CD4-positive, alpha-beta T cell treated with Interleukin-17A for 4 hours (primary cell): ENCODE measurements around the gene HOXD8.

Source experiments
- DNase-seq: peaks from one replicate; pipeline ENCODE4 v3.0.0-alpha.2; 2020; ENCODE audit warnings: mixed read lengths

HOXD8 gene

DNA sequence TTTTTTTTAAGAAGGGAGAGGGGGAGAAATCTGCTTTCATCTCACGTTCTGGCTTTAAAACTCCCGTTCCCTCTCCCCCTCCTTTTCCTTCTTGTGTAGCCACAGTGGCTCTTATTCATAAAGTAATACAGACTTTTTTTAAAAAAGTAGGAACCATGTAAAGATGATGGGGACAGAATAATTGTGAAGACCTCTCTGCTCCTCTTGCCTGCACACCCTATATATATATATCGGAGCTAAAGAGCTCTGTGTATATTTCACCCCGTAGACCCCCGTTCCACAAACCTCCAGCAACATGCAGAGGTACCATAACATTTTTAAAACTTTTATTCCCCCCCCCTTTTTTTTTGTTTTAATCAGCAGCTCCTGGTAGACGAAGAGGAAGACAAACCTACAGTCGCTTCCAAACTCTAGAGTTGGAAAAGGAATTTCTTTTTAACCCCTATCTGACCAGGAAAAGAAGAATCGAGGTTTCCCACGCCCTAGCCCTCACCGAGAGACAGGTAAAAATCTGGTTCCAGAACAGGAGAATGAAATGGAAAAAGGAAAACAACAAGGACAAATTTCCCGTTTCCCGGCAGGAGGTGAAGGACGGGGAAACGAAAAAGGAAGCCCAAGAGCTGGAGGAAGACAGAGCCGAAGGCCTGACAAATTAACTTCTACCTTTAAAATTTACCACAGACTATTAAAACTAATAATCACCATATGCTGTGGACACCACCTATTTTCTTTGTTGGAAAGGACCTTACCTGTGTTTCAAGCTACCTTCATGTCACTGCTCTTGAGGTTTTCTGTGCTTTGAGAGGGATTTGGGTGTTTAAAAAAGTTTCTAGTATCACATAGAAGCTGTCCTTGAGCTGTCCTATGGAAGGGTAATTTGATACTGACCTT, 1.7 kb downstream of the HOXD8 start:
- DNase-seq = no peak

DNA sequence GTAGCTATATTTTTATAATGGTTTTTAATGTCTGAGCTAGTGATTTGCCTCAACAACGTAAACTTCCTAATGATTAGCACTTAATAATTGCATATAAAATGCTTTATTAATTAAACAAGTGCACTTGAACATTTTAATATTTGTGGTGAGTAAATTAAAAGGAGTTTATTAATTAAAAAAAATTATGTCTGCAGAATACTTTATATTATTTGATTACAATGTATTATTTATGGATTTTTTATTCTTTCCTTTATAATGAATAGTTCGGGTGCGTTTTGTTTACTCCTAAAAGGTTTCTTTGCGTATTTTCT, 2.3 kb downstream of the HOXD8 start:
- no peak for DNase-seq

DNA sequence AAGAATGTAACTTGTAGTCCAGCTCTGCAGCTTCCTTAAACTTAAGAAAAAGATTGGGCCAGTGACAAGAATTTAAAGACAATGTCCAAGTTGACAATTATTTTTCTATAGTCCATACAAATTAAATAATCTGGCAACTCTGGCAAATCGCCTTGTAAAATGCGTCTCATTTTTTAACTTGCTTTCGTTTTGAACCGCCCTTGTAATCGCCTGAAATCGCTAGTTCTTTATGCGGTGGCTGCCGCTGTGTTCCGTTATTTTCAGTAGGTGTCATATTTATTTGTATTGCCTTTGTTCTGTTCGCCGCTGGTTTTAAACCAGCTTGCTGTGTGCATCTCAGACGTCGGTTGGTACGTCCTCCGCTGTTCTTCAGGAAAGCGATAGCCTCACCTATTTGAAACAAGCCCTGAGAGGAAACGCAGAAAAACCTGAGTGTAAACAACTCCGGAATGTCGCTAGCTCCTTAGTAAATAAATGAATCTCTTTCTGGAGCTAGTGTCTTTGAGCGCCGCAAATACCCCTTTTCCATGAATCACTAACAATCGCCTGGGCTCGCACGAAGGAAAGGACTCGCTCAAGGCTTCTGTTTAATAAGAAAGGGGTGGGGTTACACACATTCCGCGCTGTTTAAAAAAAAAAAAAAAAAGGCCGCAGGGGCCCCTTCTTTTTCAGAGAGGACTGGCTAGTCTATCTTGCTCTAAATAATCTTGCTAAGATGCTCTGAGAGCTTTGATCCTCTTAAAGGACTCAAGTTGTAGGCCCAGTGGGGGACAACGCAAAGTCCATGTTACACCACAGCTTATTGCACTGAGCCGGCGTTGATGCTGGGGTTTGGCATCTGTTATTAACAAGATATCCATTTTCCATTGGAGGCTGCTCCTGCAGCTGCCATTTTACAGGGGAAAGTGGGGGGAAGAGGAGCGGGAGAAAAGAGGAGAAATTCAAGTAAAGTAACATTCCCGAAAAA, 3.0 kb downstream of the HOXD8 start:
- no peak for DNase-seq

DNA sequence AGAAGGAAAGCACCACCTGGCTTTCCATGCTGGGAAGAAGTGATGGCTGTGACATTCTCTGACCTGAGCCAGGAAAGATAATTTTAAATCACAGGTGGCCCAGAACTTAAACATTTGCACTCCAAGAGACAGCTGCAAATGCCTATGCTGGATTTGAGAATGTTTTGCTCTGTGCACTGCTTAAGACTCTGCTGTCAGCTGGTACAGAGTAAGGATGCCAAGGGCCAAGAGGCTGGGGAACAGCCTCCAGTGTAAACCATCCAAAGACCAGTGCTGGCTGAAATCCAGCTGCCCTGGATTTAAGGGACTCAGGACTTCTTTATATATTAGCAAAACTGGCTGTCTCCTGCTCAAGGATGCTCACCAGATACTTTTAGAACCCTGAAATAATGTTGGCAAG, 3.9 kb downstream of the HOXD8 start:
- DNase-seq = no peak

DNA sequence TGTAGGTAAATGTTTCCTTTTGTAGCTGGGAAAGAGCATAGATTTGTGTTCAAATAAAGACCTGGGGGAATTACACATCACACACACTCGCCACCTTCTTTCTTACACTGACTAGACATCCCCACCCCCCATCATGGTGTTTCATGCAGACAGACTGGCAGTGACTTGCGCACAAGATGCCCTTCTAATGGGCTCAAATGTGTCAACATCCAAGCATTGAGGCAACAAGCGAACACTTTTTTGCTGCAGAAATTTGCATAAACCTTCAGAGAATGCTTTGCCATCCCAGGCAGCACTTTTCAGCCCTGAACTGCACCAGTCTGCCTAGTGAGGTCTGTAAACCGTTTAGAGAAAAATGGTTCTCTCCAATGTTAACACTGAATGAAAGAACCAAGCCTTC, 4.5 kb downstream of the HOXD8 start:
- DNase-seq = no peak

DNA sequence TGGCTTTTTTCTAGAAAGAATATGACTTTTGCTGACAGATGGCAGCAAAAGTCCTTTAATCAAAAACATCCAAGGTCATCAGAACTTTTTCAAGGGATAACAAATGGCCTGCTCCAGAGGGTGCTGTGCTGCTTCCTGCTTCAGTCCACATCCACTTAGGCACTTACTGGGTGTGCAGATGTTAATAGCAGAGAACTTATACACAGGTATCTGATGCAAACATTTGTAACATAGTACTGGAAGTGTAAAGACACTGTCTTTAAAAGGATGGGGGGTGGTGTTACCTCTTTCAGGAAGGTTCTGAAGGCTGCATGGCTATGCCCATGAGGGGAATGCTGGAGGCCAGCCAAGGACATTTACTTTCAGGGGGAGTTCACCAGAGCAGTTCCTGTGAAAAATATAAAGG, 5.5 kb downstream of the HOXD8 start:
- DNase-seq = no peak

DNA sequence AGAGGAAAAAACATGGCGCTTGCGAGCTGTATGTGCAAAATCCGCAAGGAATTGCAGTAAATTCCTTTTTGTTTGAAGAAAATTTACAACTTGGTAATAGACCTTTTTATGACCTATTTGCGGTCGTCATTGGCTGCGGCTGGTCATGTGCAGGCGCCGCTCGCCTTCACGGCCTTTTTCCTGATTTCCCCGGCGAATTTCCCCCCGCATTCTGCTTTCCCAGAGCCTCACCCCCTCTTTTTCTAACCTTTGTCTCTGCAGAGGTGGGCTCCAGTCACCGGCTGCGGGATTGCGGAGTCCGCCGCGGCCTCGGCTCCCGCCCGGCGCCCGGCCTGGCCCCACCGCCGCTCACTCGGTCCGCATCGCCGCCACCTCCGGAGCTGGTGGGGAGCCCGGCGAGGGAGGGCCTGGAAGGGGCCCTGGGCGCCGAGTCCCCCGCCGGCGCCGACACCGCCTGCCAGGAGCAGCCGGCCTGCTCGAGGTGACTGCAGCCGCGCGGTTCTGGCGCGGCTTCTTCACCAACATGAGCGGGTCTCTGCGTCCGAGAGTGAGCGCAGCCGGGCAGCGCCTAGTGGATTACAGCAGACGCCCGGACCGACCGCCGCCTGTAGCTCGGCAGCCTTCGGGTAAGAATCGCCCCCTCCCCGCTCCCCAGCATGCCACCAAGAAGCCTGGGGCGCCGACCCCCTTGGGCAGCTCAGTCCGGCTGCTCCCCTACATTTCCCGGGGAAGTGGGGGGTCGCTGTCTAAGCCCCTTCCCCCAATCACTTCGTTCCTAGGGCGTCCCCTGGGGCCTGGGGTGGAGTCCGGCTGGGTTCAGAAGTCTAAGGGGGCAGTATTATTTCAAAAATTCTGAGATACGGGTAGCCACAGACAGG, 7.1 kb downstream of the HOXD8 start:
- DNase-seq = no peak

DNA sequence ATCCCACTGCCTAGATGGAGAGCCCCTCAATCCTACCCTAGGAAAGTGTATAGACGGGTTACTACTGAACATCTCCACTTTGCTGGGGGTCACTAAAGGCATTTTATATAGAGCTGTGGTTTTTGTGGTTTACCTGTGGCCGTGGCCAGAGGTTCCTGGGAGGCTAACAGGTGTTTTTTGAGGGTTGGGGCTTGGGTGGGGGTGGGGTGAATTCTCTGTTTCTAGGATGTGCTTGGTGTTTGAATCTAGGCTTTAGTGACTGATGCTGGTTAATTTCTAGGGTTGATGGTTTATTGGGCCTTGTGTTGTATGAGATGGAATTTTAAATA, 7.7 kb downstream of the HOXD8 start:
- DNase-seq = no peak

DNA sequence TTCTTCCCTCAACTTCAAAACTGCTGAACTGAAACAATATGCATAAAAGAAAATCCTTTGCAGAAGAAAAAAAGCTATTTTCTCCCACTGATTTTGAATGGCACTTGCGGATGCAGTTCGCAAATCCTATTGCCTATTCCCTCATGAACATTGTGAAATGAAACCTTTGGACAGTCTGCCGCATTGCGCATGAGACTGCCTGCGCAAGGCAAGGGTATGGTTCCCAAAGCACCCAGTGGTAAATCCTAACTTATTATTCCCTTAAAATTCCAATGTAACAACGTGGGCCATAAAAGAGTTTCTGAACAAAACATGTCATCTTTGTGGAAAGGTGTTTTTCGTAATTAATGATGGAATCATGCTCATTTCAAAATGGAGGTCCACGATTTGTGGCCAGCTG, 8.4 kb downstream of the HOXD8 start:
- no peak for DNase-seq

DNA sequence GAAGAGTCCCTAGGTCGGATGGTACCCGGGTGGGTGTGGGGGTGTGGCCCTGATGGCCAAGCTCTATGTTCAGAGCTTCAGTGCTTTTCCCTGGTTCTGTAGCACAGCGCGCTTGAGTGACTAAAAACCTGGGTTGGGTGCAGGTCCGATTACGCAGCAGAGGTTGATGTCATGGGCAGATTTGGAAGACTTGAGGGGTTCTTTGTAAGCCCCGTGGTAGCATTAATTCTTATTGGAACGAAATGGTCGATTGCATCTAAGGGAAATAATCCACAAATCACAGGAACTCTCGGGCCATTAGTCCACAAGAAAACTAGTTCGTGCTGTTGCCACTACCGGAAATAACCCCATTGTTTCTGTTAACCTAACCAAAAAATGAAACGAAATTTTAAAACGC, 9.0 kb downstream of the HOXD8 start:
- DNase-seq = no peak

DNA sequence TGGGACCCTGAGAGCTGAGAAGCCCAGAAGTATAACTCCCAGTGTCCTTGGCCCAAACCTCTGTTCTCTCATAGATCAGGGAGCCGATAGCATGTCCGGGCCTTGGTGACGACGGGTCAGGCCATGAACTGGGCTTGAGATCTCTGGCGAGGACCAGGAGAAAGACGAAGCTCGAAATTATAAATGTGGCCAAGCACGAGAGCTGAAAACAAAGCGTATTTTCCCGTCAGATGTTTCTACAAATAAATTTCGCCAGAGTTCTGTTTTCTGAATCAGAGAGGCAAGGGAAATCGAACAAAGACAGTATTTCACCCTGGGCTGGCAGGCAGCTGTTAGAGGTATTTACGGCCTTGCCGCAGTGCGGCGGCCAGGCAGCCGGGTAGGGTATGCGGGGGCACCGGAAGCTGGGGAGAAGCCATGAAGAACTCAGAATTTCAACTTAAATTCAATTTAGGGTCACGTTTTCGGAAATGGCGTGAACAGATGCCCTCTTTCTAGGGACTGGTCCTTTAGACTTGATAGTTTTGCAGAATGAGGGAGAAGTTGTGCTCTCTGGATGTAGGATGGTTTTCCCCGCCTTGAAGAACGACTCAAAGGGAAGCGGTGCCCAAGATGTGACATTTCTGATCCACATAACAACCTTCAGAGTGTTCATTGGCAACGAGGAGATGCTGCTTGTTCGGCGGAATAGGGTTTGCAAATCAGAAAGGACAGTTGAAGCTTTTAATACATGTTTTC, 9.6 kb downstream of the HOXD8 start:
- DNase-seq = no peak

DNA sequence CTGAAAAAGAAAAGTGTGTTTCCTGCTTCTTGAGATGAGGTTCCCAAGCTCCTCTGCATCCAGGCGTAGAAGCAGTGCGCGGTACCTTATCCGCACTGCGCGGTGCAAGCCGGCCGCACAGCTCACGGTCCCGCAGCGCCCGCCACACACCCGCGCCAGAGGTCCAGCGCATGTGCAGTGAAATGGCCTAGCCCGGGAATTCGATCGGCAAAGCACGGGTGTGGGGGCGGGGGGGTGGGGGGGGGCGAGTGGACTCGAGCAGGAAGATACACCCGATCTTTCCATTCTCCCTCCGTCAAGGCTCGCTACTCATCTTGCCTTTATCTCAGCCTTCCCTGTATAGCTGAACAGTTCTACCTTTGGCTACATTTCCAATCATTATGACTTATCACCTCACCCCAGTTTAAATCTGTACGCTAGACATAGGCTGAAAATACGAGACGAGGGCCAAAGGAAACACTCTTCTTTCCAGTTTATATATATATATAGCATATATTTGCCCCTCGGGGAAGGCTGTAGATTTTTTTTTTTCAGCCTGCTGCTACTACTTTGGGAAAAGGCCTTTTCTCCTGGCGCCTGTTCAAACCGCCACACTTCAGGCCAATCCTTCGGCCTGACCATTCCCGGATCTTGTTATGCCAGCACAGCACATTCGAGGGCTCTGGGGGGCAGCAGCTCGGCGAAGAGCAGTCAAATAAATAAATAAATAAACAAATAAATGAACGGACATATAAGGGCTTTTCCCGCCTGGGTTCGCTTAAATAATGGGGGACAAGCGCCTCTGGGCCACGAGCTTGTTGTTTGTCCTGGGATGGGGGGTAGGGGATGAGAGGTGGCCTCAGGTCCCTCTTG, 10.4 kb downstream of the HOXD8 start:
- no peak for DNase-seq

DNA sequence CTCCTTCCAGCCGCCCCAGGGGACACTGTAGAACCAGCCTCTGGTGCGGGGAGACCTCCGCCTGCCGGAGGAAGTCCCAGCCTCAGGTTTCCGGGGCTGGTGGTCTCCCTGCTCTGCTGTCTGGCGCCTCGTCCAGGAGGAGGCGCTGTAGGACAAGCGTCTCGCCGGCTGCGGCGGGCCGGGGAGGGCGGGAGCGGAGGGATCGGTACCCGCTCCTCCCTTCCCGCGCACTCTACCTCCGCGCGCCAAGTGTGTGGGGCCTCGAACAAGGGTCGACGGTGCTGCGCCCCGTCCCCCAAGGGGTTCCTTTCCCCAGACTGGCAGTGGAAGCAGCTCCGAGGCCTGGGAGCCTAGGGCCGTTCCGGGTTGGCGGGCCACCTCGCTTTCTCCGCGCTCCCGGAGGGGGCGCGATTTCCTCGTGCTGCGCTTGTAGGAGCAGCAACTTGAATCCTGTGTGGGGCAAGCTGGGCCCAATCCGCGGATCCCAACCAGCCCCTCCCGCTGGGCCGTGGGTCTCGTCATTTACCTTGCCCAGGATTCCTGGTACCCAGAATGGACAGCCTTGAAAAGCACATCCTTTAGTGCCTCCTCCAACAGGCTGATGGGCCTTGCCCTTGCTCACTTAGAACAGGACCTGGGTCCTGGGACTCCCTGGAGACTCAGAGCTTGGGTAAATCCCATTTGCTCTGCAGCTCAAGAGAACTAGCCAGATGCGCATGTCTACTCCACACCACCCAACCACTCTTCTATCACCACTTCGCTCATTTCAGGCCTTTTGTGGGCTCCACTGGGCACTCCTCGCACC, 11.2 kb downstream of the HOXD8 start:
- peak; percentile 62 for DNase-seq

DNA sequence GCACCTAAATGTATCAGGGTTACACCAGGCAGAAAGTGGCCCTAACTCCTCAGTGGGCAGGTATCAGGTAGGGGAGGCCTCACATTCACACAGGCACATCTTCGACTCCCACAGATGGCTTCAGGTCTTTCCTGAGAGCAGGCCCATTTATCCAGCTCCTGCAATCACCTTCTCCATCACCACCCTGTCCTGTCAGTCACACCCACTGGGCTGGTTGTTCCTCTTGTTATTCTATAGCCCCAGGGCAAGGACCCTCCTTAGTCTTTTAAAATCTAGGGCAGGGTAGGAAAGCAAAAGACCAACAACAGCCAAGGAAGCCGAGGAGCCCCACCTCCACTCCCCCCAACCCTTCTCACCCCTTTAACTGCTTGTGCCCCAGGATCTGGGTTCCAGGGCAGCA, 12.8 kb downstream of the HOXD8 start:
- no peak for DNase-seq

DNA sequence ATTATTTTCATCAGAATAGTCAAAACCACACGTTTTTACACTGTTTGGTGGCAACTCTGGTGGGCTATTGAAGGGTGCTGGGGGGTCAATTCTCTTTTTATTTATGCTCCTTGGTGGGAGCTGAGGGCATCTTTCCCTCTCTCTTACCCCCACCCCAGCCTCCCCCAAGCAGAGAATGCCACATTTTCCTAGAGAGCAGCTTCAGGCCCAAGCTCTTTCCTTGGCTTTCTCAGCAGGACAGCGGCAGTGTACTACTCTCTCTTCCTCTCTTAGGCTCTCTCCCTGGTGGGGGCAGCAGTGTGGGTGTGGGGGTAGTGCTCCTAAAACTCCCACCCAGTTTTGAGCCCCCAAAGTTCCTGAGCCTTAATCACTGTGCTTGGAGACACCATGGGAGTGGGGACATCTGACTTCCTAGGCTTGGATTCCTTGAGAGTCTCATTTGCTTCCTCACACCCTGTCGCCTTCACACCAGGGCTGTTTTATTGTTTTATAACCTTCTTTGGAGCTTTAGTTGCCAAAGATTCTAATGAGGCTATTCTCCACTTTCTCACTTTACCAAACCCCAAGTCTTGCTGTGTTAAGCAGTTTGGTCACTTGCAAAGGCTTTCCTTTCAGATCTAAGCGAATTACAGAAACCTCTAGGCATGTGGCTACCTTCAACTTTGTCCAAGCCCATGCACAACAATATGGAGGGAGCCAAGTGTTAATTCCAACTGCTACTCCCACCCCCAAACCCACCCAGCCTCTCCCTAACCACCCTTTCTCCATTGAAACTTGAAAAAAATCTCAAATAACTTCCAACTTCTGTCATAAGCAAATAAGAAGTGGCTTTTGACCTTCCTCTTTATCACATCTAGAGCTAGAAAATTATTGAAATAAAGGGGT, 15.8 kb downstream of the HOXD8 start:
- DNase-seq = no peak

DNA sequence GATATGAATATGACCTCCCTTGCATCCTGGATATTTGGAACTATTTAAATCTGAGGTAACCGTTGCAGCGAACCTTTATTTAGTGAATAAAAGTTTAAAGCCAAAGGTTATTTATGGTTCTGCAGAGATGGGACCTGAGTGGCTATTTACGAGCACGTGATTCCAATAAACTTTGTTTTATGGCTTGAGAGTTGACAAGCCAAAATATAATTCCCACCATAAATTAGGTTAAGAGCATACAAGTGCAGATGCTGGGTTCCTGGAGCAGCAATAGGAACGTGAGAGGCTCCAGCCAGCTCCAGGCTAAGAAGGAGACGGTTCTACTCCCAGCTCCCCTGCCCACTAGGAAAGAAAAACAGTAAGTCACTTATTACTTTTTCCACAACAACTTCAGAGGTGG, 16.6 kb downstream of the HOXD8 start:
- no peak for DNase-seq

DNA sequence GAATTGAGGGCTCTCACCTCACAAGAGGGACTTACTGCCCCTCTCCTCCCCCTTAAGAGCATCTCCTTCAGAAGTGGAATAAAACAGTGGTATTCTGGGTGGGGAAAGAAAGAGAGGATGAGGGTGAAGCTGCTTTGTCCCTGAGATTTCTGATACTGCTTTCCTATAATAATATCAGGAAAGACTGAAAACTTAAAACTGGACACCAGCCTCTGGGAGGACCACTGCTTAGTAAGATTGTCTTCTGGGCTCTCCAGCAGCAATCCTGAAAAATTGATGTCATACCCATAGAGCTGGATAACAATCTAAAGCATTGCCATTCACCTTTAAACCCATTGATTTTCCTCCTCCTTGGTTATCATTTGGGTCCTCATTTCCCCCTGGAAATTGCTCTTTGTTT, 17.1 kb downstream of the HOXD8 start:
- DNase-seq = no peak

DNA sequence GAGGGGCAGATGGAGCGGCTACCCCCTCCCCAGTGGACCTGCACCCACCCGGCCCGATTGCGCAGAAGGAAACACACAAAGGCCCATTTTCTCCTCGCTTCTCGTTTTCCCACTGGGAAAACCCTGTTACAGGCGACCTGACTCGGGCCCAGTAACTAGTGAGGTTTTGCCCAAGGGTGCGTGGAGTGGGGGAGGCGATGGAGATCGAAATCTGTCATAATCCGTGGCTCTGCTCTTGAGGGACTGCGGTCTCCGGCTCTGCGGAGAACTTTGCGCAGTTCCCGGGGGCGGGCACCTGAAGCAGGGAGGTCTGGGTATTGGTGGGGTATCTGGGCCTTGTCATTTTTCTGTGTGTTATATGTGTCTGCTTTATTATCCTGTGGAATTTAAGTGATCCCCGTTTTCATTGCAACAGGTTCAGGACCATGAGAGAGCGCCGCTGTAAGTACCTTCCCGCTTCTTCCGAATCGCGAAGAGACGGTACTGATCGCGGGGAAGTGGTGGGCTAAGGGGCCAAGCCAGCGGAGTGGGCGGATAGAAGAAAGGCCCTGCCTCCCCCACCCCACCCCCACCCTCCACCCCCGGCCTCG, 17.8 kb downstream of the HOXD8 start:
- DNase-seq = no peak
